NCI-H446 (cell line): ENCODE data around the gene JAM3.

Experiments
- DNase-seq, 2 experiments: peaks; one replicate each; lab custom pipeline; 2025; lab: John Stamatoyannopoulos, UW

Gene JAM3

DNA sequence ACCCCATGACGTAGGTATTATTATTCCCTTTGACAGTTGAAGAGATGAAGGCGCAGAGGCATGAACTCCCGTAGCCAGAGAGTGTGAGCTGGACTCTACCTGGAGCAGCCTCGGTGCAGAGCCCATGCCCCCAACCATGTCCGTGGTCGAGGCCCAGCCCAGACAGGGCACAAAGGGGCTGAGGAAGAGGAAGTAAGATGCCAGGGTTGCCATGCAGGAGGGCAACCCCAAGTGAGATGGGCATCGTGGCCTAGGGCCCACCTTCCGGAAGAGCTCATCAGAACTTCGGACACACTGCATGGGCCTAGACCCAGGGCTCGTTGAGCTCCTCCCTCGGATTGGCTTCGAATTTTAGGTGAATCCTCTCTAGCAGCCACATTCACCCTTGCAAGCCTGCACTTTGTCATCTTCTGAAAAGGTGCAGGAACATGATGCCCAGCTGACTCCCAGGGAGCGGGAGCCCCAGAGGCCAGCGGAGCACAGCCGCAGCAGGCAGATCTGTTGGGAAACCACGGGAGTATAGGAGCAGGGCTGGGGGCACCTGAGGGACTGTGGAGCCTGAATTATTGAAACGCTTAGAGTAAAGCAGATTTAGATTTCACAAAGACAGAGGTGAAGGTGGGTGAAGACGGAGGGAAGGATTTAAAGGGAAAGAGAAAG lies 29.0 kb upstream of the JAM3 start:
- DNase-seq, result no peak

DNA sequence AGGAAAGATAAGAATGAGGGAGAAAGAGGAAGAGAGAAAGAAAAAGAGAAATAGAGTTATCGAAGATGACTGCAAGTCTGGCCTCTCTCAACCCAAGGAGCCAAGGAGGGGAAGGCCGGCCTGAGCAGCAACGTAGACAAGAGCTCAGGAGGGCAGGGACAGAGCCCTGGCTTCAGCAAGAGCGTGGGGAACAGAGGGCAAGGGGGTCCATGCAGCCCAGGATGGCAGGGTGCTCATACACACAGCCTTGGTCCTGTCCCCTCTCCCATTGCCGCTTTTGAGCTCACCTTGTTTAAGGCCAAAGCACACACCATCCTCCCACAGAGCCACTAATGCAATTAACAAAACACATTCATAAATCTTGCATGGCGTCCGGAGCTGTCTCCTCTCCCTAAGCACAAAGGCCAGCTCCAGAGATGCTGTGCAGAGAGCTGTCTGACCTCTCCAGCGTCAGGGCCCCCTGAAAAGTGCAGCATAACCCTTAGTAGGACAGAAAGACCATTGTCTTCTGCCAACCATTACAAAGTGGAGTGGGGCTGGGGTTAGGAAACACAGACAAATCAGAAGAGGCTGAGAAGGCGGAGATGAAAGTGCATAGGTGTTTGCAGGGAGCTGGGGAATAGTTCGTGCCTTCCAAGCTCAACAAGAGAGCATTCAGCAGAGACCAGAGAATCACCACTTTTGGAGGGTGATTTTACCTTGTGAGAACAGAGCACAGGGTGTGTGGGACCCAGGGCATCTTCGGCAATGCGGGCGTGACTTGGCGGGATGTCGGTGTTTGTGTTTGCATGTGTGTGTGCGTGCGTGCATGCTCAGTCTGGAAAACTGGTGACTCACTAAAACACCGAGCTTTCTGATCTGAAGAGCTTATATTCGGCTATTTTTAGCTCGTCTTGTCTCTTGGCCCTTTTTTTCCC lies 28.2 kb upstream of the JAM3 start:
- DNase-seq, result no peak

DNA sequence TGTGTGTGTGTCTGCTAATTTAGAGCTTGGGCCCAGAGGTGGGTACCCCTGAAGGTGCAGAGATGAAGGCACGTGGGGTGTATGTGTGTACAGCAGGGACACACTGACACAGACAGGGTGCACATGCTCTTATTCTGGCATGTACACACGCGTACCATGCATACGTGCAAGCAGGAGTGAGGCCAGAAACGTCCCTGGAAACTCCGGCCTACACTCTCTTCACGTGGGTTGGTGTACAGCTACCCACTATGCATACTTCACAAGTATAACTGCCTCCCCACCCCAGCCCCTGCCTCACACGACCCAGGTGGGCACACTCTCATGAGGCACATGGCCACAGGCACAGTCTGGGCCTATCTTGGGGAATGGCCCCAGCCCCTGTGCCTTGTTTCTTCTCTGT lies 27.5 kb upstream of the JAM3 start:
- DNase-seq, result no peak

DNA sequence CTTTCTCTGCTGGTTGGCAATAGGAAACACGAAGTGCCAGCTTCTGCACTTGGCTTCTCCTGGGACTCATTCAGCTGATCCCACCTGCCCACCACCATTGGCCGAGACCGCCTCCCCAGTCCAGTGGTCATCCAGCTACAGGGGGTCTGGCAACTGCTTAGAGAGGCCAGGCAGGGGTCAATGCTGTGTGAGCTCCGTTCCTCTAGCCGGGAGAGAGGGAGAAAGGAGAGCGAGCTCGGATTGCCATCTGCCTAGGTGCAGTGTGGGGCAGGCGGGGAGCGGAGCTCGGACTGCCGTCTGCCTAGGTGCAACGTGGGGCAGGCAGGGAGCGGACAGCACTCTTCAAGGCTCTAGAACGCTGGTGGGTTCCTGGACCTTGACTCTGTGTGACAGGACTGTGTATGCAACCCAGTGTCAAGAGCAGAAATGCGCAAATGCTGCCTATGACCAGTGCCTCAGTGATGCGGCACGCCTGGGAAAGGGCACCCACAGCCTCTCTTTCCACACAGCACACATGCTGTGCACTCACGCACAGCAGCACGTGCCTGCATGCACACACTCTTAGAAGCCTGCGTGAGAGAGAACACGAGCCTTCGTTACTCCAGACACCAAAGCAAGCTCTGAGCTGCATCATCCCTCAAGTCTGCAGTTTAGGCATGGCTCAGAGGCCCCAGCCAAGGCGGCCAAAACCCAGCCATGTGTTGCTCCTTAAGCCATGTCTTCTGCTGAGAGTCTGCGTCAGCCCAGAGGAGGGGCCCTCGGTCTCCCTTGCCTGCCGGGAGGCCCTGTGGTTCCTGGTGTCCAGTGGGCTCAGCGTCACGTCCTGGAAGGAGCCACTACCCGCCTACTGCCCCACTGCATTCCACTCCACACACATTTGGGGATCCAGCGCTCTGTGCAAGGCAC lies 26.8 kb upstream of the JAM3 start:
- no peak for DNase-seq

DNA sequence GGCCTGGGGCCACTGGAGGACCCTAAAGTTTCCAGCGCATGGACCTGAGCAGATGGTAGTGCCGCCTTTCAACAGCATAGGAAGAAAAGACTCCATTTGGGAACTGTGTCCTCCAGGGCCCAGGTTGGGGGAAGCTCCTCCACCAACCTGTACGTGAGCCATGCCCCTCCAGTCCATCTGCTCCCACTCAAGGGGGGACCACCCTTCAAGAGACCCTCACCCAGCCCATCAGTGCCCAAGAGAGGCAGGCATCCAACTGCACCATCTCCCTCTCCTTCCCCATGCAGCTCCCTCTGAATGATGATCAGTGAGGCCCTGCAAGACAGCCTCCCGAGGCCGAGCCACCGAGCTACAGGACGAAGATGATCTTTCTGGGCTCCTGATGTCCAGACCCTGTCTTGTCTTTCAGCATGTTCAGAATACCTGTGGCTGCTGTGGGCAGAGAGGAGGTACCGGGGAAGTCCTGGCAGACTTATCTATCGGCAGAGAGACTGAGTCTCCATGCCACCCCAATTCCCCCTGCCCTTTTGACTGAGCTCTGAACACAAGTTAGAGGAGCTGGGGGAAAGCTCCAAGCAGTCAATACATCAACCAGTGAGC lies 25.0 kb upstream of the JAM3 start:
- DNase-seq, result no peak

DNA sequence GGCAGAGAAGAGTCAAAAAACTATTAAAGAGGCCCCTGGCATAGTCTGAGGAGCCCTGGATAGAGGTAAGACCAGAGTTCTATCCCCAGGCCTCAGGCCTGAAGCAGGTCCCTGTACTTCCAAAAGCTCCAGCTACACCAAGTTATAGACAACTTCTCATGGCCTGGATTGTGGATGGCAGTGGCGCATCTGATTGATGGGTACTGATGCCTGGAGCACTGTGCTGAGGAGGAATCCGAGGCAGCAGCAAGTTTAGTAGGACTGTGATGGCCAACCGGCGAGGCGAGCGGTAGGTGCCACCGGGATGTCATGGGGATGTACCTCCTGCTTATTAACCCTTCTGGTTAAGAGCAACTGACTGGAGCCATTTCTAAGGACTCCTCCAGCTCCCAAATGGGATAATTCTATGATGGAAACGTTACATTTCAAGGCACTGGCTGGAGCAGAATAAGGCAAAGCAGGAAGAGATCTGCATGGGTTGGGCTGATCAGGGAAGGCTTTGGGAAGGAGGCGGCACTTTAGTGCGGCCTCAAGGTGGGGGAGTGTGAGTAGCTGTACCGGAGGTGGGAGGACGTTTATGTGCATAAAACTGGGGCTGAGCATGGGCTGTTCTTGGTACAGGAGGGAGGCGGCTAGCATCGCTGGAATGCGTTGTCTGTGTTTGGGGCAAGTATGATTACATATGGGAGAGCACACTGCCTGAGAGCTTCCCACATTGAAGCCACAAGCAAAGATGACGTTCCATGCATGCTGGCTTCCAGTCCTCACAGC lies 24.2 kb upstream of the JAM3 start:
- DNase-seq, result no peak

DNA sequence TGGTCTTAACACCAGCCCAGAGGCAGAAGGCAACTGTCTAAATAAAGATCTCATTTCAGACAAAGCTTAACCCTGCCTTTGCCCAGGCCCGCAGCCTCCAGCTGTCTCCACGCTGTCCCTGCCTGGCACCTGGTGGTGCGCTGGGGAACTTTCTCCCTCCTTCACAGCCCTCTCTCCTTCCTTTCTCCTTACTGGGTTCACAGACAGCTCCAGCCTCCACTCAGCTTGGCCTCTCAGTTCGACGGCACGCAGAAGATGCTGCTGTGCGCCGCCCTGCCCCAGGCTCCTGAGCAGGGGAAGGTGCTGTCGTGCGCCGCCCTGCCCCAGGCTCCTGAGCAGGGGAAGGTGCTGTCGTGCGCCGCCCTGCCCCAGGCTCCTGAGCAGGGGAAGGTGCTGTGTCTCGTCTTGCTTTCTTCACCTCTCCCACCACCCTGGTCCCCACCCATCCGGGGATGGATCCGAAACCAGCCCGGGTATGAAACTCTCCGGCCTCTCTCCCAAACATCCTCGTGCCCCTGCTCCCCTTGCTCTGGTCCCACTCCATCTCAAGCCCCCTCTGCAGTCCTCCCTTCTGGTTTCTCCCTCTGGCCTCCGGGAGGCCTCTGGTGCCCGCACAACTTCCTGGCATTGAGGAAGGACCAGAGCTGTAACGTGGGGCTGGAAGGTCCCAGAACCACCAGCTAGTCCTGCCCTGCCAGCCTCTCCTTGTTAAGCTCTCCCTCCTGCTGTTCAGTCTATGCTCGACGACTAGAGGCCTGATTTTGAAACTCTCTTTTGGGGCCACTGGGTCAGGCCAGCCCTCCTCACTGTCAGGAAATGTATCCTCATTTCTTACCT lies 22.9 kb upstream of the JAM3 start:
- peak in 1 of 2 experiments; percentile 59 for DNase-seq

DNA sequence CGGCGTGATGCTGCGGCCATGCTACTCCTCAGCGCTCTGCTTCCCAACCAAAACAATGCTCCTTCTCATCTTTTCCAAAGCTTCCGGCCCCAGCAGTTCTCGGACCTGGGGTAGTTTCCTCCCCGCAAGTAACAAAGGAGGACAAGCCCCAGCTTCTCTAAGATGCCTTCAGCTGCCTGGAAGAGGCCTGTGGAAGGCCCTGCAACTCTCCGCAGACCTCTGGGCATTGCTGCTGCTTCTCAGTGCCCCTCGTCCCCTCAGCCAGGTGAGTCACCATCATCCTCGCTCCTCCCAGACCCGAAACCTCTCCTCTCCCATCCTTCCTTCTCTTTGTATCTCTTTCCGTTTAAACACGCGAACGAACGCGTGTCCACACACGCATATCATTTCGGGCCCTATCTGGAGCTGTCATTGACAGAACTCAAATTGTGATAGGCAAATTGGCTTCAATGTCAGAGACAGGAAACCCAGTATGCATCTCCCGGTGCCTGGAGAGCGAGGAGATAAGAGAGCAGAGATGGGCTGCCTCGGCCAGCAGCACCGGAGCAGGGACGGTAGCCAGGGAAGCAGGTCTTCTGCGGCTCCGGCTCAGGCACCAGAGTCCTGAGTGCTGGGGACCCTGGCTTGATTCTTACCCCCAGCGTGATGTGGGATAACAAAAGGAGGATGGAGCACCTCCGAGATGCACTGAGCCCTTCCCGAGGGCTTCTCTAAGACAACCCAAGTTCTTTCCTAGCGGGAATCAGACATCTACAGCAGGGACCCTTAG lies 22.0 kb upstream of the JAM3 start:
- no peak for DNase-seq

DNA sequence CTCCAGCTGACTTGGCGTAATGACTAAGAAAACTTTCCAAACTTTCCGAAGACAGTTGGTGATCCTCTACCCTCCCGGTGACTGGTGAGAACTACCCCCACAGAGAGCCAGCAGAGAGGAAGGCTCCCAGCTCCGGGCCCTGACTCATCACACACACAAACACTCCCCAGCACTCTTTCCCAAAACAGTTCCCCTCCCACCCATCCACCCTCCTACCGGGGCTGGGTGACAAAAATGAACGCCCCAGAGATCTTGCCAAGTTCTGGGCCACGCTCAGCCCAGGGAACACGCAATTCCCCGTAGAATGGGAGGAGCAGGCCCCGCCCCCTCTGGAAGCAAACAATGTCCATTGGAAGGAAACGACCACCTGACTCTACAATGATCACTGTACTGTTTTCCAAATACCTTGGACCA lies 21.3 kb upstream of the JAM3 start:
- peak; percentile 10 to 20 for DNase-seq

DNA sequence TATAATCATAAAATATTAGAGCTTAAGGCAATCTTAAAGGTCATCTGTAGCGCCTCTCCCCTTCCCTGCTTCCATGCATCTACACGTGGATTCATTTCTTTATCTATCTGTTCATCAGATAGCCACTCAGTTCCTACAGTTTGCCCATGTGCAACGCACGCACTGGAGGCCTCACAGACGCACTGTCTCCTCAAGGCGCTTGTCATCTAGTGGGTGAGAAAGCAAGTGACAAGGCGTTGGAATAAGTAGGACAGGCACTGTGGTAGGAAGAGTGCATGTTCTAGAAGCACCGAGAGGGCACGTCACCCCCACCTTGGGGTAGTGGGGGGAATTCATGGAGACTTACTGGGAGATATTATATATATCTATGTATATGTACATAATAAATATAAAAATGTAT lies 20.8 kb upstream of the JAM3 start:
- DNase-seq, result no peak

DNA sequence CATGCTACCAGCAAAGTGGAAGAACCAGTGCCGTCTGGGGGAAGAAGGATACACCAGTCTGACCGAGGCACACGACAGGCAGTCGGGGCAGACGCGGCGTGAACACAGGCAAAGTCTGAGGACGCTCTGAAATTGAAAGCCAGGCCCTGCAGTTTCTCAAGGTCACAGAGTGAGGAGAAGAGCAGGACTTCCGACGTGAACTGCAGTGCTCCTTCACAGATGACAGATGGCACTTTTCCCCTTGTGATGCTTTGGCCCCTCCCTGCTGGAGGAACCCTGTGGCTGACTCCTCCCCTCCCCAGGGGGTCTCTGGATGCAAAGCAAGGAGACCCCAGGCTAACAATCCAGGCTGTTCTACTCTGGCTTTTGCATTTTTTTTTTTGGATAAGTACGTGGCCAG lies 19.6 kb upstream of the JAM3 start:
- DNase-seq, result peak; percentile 13 to 27

DNA sequence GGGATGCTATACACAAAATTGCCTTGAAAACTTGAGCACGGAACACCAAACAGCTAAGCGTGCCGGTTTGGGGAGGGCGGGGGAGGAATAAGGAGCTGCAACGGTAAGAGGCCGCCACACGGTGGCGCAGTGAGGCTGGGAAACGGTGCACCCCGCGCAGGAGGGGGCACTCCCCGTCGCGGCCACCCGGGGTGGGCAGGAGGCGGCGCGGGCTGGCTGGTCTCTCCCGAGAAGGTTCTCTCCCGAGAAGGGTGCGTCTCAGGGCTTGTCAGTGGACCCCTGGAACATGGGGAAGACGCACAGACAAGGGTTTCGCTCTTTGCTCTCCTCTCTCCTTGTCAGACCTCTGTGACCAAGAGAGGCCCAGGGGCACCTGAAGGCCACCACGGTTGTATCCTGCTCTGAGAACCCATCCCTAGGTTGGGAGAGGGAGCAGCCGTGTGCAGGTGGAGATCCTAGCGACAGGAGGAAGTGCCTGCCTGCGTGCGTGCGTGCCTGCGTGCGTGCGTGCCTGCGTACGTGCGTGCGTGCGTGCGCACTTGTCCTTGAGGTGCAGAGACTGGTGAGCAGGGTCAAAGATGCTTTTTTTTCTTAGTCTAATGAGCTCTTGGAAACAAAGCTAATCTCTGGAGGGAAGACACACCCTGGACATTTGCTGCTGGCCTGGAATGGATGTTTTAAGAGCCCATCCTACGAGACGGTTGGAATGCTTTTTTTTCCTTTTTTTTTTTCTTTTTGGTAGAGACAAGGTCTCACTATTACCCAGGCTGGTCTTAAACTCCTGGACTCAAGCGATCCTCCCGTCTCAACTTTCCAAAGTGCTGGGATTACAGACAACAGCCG lies 18.1 kb upstream of the JAM3 start:
- peak; percentile 22 to 70 for DNase-seq

DNA sequence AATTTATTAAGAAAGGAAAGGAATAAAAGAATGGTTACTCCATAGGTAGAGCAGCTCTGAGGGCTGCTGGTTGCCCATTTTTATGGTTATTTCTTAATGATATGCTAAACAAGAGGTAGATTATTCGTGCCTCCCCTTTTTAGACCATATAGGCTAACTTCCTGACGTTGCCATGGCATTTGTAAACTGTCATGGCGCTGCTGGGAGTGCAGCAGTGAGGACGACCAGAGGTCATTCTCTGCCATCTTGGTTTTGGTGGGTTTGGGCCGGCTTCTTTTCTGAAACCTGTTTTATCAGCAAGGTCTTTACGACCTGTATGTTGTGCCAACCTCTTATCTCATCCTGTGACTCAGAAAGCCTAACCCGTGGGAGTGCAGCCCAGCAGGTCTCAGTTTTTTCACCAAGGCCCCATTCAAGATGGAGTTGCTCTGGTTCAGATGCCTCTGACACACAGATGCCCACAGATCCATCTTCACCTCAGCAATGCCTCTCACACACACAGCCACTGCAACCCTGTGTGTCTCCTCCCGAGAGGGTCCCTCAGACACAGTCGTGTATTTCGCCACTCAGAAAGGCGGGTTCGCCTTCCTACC lies 16.4 kb upstream of the JAM3 start:
- DNase-seq, result no peak

DNA sequence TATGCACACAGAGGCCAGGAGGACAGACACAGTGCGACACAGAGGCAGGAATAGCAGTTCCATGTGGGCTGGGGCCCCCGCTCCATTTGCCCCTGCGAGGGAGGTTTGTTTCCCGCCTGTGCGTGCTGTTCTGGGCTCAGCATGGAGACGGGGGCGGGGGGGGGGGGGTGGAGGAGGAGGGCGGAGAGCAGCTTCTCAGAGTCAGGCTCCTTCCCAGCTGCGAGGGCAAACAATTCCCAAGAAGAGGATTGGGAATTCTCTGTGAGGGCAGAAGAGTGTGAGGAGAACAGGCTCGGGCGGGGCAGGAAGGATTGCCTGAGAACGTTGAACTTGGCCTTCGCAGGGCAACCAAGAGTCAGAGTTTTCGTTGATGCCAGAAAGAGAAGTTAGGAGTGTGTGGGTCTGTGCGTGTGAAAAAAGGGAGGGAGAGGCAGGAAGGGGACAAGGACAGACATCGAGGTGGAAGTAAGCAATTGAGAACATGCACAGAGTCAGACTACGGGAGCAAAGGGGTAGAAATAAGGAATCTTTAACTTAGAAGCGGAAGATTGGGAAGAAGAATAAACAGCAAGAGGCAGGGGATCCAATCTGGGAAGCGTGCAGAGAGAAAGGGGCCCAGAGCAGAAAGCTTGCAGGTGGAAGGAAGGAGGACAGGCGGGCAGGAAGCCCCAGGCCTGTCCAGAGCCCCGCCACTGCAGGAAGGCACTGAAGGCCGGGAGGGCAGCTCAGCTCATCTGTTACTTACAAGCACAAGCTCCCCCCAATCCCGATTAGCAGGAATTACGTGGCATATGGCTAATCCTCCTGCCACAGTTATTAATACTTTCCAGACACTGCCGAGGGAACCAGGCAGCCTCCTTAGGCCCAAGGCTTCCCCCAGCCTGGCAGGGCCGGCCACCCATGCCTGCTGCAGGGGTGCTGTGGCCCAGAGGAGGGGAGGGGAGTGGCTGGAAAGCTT lies 15.6 kb upstream of the JAM3 start:
- no peak for DNase-seq

DNA sequence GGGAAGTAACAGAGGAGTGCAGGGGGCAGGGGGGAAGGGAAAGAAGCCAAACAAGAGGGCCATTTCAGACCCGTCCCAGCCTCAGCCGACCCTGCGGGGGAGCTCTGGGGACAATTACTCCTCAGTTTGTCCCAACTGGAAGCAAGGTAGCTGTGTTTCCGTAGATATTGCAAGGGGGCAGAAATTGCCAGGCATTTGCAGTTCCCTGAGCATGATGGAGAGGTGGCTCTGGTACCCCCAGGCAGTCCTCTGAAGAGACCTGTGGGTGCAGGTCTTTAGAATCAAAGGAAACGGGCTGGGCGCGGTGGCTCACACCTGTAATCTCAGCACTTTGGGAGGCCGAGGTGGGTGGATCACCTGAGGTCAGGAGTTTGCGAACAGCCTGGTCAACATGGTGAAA lies 13.8 kb upstream of the JAM3 start:
- DNase-seq, result no peak

DNA sequence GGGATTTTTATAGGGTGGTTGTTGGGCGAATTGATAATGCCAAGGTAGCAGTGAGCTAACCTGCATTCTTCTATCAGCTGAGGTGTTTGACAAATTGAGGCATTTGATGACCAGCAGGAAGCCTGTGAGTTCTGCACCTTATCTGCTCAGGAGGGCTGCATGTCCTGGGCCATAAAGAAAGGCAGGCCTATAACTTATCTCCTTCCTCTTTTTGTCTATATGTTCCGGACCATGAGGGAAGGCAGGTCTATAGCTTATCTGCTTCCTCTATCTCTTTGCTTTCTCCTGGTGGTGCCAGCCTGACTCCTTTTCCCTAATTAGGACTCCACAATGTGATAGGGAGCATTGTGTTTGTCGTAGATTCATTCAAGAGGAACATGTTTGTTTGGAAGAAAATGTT lies 8.6 kb upstream of the JAM3 start:
- no peak for DNase-seq
